Thymus (tissue), 11 donors: ENCODE results near the gene LPP. TPM values are rescaled to one million over a fixed set of nuclear protein-coding genes. Genes with fewer than 3 reads are reported as not detected.

Source experiments
- DNase-seq, 9 donors: peaks; one replicate each; pipeline ENCODE4 v3.0.0-alpha.2; 2013; ENCODE audit warnings: low spot score in 9 of 9, low read depth in 6 of 9, missing footprints in 1 of 9
- H3K27ac ChIP-seq, 2 donors: one replicate each; pipeline ENCODE4 v1.5.1; 2013; ENCODE audit warnings: control low read depth in 1 of 2, low read depth in 1 of 2, low read length in 1 of 2, mild to moderate bottlenecking in 1 of 2, moderate library complexity in 1 of 2
- H3K27me3 ChIP-seq, 2 donors: one replicate each; pipeline ENCODE4 v1.5.1; 2013; ENCODE audit warnings: low read length in 1 of 2; ENCODE audit not compliant: control insufficient read depth in 2 of 2, insufficient read depth in 1 of 2
- H3K36me3 ChIP-seq, 2 donors: one replicate each; pipeline ENCODE4 v1.5.1; 2013; ENCODE audit warnings: low read length in 1 of 2, mild to moderate bottlenecking in 1 of 2, moderate library complexity in 1 of 2; ENCODE audit not compliant: control insufficient read depth in 2 of 2, insufficient read depth in 2 of 2
- H3K4me1 ChIP-seq, 2 donors: one replicate each; pipeline ENCODE4 v1.5.1; 2013; ENCODE audit warnings: low read length in 2 of 2; ENCODE audit not compliant: control insufficient read depth in 2 of 2, insufficient read depth in 2 of 2
- H3K4me3 ChIP-seq, 2 donors: one replicate each; pipeline ENCODE4 v1.5.1; 2013; ENCODE audit warnings: low read length in 2 of 2, control low read depth in 1 of 2, mild to moderate bottlenecking in 1 of 2
- H3K9me3 ChIP-seq, 2 donors: one replicate each; pipeline ENCODE4 v1.5.1; 2013; ENCODE audit warnings: low read length in 1 of 2, mild to moderate bottlenecking in 1 of 2; ENCODE audit not compliant: control insufficient read depth in 2 of 2, insufficient read depth in 1 of 2
- WGBS: extraction: QIAGEN DNeasy Blood & Tissue Kit; methylation state at CpG from one replicate; pipeline ENCODE4 v1.1.7; 2013; 5-methylcytosine and 5-hydroxymethylcytosine counted together
- polyA plus RNA-seq: library from polyadenylated mRNA; stranded (reverse); fragments of 200-250 nt; gene quantifications from one replicate; pipeline ENCODE4 v1.2.3, GENCODE V29; 2013
- total RNA-seq: library from RNA; stranded (reverse); fragments of 120-200 nt; gene quantifications from one replicate; pipeline ENCODE4 v1.2.4, GENCODE V29; 2013
- donor health status: healthy.

Gene LPP
- total and polyA plus RNA-seq, 2 donors = 6.5 to 9.2 TPM

DNA sequence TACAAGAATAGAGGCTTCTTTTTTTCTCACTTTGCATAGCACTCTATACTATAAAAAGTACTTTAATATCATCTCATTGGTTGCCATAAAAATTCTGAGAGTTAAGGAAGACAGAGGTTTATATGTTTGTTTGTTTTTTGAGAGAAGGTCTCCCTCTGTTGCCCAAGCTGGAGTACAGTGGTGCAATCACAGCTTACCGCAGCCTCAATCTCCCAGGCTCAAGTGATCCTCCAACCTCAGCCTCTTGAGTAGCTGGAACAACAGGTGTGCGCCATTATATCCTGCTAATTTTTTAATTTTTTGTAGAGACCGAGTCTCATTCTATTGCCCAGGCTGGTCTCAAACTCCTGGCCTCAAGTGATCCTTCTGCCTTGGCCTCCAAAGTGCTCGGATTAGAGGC lies 250.2 kb downstream of the LPP start:
- H3K9me3 ChIP-seq = no peaks in the 10 kb centered on the region
- H3K4me3 ChIP-seq = no peak overlapping the region
- no peak overlapping the region for H3K27ac ChIP-seq
- DNase-seq = no peak
- 97% methylated on average over 4 of the region's 4 CpGs for WGBS
- peaks cover 4 to 14% of the 10 kb centered on the region in 2 donors for H3K36me3 ChIP-seq
- no peaks in the 10 kb centered on the region for H3K27me3 ChIP-seq
- H3K4me1 ChIP-seq = no peaks in the 10 kb centered on the region

DNA sequence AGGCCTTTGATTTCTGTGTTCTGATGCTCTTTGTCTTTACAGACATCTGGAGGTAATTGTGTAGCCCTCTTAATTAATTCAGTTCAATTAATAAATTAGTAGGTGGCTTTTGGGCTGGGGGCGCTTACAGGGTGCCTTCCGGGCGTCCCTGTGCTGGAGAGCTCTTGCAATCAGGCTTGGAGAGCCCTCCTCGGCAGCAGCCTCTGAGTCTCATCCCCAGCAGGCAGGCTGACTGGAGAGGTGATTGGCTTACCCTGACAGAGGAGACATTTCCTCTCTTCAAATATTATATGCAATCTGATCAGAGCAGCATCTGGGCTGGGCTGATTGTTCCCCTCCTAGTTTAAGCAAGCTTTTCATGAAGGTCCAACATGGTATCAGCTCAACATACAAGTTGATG lies 250.7 kb downstream of the LPP start:
- WGBS = 98% methylated on average over 4 of the region's 4 CpGs
- Histone ChIP-seq H3K9me3 (no peaks in the 10 kb centered on the region), H3K27me3 (no peaks in the 10 kb centered on the region), H3K4me3 (no peak overlapping the region), H3K27ac (no peak overlapping the region), H3K36me3 (peaks cover 4 to 14% of the 10 kb centered on the region in 2 donors), H3K4me1 (no peaks in the 10 kb centered on the region)
- no peak for DNase-seq

DNA sequence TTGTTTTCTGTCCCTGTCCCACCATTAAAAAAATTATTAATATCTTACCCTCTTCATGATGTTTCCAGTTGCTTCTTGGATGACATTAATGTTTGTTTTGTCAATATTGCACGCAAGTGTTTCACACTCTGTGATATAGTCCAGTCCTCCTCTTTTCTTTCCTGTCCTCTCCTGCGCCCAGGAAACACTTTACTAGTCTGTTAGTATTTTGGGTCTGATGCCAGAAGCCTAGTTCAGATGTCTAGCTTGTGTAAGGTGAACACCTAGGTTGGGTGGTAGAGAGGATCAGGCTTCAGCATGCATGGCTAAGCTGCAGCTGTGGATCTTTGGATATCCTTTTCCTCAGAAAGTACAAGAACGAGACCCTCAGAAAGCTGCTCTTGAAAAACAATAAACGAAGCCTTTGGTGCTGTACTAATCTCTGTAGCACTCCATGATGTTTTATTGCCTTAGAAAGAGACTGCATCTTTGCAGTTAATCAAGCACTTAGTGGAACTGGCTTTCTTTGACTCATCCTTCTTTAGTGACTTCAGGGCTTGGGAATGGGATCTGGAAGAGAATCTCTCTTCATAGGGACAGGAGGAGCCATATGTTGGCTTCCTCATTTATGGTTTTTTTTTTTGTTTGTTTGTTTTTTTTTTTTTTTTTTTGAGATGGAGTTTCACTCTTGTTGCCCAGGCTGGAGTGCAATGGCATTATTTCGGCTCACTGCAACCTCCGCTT lies 253.4 kb downstream of the LPP start:
- Histone ChIP-seq H3K4me3 (no peak overlapping the region), H3K27ac (no peak overlapping the region), H3K4me1 (no peaks in the 10 kb centered on the region), H3K9me3 (no peaks in the 10 kb centered on the region), H3K27me3 (no peaks in the 10 kb centered on the region), H3K36me3 (peaks cover 4 to 14% of the 10 kb centered on the region in 2 donors)
- 70% methylated on average over 6 of the region's 6 CpGs for WGBS
- DNase-seq = no peak

DNA sequence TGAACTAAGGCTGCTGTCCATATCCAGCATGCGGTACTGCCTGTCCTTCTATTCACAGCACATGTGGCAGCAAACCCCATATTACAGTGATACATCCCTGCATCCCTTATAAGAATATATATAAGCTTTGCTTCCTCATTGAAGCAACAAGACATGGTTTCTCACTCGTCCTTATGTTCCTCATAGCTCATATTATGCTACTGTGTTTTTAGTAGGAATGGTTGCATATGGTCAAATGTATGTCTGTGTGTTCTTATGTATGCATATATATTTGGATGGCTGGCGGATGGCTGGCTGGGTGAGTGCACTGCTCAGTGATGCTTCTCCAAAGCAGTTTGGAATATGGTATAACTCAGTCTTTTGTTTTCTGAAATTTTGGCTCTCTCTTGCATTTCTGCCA lies 254.9 kb downstream of the LPP start:
- no peaks in the 10 kb centered on the region for H3K9me3 ChIP-seq
- no peak overlapping the region for H3K4me3 ChIP-seq
- H3K27me3 ChIP-seq = no peaks in the 10 kb centered on the region
- DNase-seq = no peak
- no peaks in the 10 kb centered on the region for H3K4me1 ChIP-seq
- WGBS = 98% methylated on average over 3 of the region's 3 CpGs
- H3K27ac ChIP-seq = no peak overlapping the region
- peaks cover 4 to 14% of the 10 kb centered on the region in 2 donors for H3K36me3 ChIP-seq

DNA sequence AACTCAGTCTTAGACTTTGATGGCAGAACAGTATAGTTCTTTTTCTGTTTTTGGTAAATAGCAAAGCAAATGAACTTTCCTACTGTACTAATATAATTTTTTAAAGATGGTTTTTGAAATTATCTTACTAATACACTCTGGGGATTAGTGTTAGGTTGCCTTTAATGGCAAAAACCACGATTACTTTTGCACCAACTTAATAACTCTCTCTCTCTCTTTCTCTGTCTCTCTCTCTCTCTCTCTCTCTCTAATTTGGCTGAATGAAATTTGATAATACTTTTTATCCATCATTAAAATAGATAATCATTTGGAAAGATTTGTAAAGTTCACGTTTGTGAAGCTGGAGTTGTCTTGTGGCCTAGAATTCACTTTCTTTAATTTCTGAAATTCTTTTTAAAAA lies 257.8 kb downstream of the LPP start:
- no peak overlapping the region for H3K4me3 ChIP-seq
- no peaks in the 10 kb centered on the region for H3K27me3 ChIP-seq
- H3K36me3 ChIP-seq = peaks cover 4 to 6% of the 10 kb centered on the region in 2 donors
- no peak for DNase-seq
- no peak overlapping the region for H3K27ac ChIP-seq
- H3K9me3 ChIP-seq = no peaks in the 10 kb centered on the region
- H3K4me1 ChIP-seq = no peaks in the 10 kb centered on the region
- 97% methylated on average over 2 of the region's 2 CpGs for WGBS

DNA sequence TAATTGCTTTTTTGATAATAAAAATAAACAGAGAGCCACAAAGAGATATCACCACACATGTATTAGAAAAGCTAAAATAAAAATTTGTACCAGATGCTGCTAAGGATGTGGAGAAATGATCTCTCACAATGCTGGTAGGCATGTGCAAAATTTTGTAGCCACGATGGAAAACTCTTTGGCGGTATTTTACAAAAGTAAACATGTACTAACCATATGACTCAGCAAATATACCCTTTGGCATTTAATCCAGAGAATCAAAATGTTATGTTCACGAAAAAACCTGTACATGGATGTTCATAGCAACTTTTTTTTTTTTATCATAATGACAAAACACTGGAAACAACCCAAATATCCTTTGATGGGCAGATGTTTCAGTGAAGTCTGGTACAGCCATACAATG lies 261.2 kb downstream of the LPP start:
- DNase-seq = no peak
- no peak overlapping the region for H3K4me3 ChIP-seq
- H3K4me1 ChIP-seq = peaks cover 2 to 3% of the 10 kb centered on the region in 2 donors
- WGBS = 76% methylated on average over 3 of the region's 3 CpGs
- no peak overlapping the region for H3K27ac ChIP-seq
- no peaks in the 10 kb centered on the region for H3K36me3 ChIP-seq
- no peaks in the 10 kb centered on the region for H3K27me3 ChIP-seq
- H3K9me3 ChIP-seq = no peaks in the 10 kb centered on the region

DNA sequence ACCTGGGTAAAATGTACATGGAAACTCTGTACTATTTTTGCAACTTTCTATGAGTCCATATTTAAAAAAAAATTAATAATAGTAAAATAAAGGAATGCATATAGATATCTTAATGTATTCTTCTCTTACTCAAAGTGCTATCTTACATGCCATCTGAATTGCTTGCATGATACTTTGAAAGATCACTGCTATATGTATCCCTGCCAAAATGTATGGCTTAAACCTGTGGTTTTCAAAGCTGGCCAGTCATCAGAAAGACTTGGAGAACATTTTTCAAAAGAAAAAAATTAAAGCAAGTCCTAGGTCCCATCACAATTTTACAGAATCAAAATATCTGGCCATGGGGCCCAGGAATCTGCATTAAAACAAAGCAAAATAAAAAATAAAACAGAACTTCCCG lies 262.1 kb downstream of the LPP start:
- Histone ChIP-seq H3K27me3 (no peaks in the 10 kb centered on the region), H3K36me3 (no peaks in the 10 kb centered on the region), H3K27ac (no peak overlapping the region), H3K4me1 (peaks cover 2 to 3% of the 10 kb centered on the region in 2 donors), H3K4me3 (no peak overlapping the region), H3K9me3 (no peaks in the 10 kb centered on the region)
- no peak for DNase-seq
- 98% methylated on average over 1 of the region's 1 CpG for WGBS

DNA sequence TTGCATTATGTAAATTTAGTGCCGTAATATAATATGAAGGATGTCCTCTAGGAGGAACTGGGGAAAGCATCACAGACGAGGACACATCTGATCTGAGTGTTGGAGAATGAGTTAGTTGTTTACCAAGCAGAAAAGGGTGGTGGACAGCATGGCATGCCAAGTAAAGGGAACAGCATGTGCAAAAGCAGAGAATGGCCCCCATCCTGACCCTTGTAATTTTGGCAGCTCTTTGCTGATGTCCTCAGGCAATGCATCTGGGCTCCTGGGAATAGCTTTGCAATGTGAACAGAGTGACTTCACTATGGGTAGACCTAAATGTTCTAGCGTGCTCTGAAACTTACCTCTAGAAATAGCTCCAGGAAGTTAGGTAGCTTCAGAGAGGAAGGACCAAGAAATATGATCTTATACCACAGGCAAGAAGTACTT lies 263.3 kb downstream of the LPP start:
- no peak for DNase-seq
- no peak overlapping the region for H3K27ac ChIP-seq
- H3K36me3 ChIP-seq = no peaks in the 10 kb centered on the region
- H3K27me3 ChIP-seq = no peaks in the 10 kb centered on the region
- H3K4me3 ChIP-seq = no peak overlapping the region
- 80% methylated on average over 3 of the region's 3 CpGs for whole genome bisulfite sequencing
- no peaks in the 10 kb centered on the region for H3K9me3 ChIP-seq
- H3K4me1 ChIP-seq = peaks cover 3 to 5% of the 10 kb centered on the region in 2 donors

DNA sequence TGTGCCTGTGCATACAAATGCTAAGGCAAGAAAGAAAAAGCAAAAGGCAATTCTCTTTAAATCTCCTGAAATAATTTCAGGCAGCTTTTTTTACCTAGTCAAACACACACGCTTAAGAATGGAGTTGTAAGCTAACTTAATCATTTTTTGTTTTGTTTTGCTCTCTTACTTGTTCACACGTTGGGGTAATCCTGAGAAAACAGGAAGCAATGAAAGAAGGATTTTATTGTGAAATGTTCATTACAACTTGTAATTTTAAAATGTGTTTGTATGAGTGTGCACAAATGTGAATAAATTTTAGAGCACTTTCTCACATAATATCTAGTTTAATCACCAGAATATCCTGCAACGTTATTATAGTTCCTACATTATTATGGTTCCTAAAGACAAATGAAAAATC lies 263.8 kb downstream of the LPP start:
- Histone ChIP-seq H3K27ac (no peak overlapping the region), H3K27me3 (no peaks in the 10 kb centered on the region), H3K36me3 (no peaks in the 10 kb centered on the region), H3K4me1 (peaks cover 3 to 5% of the 10 kb centered on the region in 2 donors), H3K4me3 (no peak overlapping the region), H3K9me3 (no peaks in the 10 kb centered on the region)
- no peak for DNase-seq
- WGBS = 69% methylated on average over 3 of the region's 3 CpGs
